Keratinocyte (primary cell): Measurements from ENCODE around the gene CLMN. TPM values are rescaled to one million over a fixed set of nuclear protein-coding genes. Genes with fewer than 3 reads are reported as not detected.

Source experiments
- DNase-seq: peaks from one replicate; pipeline ENCODE4 v3.0.0-alpha.2; 2011; ENCODE audit warnings: low read depth, missing footprints, low spot score
- FAIRE-seq: peaks from 2 replicates; lab custom pipeline; 2011; peaks lifted over from hg19 to GRCh38; lab: Jason Lieb, UNC
- H2AFZ ChIP-seq: 2 replicates; pipeline ENCODE4 v1.6.0; 2012; ENCODE audit warnings: low read length, control low read depth, inconsistent platforms; ENCODE audit not compliant: control insufficient read depth
- H3K27ac ChIP-seq: 2 replicates; pipeline ENCODE4 v1.5.1; 2011; ENCODE audit warnings: low read length; ENCODE audit not compliant: control insufficient read depth, insufficient read depth
- H3K27me3 ChIP-seq: 3 replicates; pipeline ENCODE4 v1.6.0; 2011; ENCODE audit warnings: low read length; ENCODE audit not compliant: control insufficient read depth, insufficient read depth; ENCODE audit errors: extremely low read depth
- H3K36me3 ChIP-seq, 2 experiments: 2 replicates in 1 of 2; 3 replicates in 1 of 2; pipeline ENCODE4 v1.5.1; 2011; ENCODE audit warnings: low read length in 2 of 2, mild to moderate bottlenecking in 1 of 2; ENCODE audit not compliant: control insufficient read depth in 2 of 2, insufficient read depth in 2 of 2; ENCODE audit errors: extremely low read depth in 1 of 2
- H3K4me1 ChIP-seq: 3 replicates; pipeline ENCODE4 v1.5.1; 2011; ENCODE audit warnings: low read length; ENCODE audit not compliant: control insufficient read depth, insufficient read depth; ENCODE audit errors: extremely low read depth
- H3K4me2 ChIP-seq: 3 replicates; pipeline ENCODE4 v1.6.0; 2011; ENCODE audit warnings: low read depth, low read length; ENCODE audit not compliant: control insufficient read depth, insufficient read depth; ENCODE audit errors: extremely low read depth
- H3K4me3 ChIP-seq, 3 experiments: fragments of 200-600 bp in 1 of 3; sonication (generic) in 1 of 3; 2 replicates in 2 of 3; 3 replicates in 1 of 3; pipeline ENCODE4 v1.5.1; 2011 to 2016; ENCODE audit warnings: low read length in 3 of 3, mild to moderate bottlenecking in 3 of 3, control low read depth in 2 of 3, inconsistent platforms in 1 of 3, low read depth in 1 of 3, mixed read lengths in 1 of 3, mixed run types in 1 of 3, moderate library complexity in 1 of 3; ENCODE audit not compliant: control insufficient read depth in 2 of 3, insufficient read depth in 2 of 3; ENCODE audit errors: extremely low read depth in 1 of 3
- H3K79me2 ChIP-seq: 2 replicates; pipeline ENCODE4 v1.6.0; 2012; ENCODE audit warnings: low read length; ENCODE audit not compliant: control insufficient read depth, insufficient read depth
- H3K9ac ChIP-seq: 3 replicates; pipeline ENCODE4 v1.6.0; 2011; ENCODE audit warnings: low read length; ENCODE audit not compliant: control insufficient read depth, insufficient read depth; ENCODE audit errors: extremely low read depth
- H3K9me1 ChIP-seq: 3 replicates; pipeline ENCODE4 v1.6.0; 2011; ENCODE audit warnings: low read length; ENCODE audit not compliant: control insufficient read depth, insufficient read depth; ENCODE audit errors: extremely low read depth
- H3K9me3 ChIP-seq: 2 replicates; pipeline ENCODE4 v1.5.1; 2012; ENCODE audit warnings: low read depth, low read length; ENCODE audit not compliant: control insufficient read depth
- H4K20me1 ChIP-seq: 3 replicates; pipeline ENCODE4 v1.6.0; 2011; ENCODE audit warnings: low read length; ENCODE audit not compliant: control insufficient read depth, insufficient read depth; ENCODE audit errors: extremely low read depth
- CTCF ChIP-seq, 3 experiments: IDR thresholded peaks in 1 of 3; conservative IDR thresholded peaks in 1 of 3; optimal IDR thresholded peaks in 1 of 3; 2 replicates in 2 of 3; 3 replicates in 1 of 3; pipeline versions ENCODE3 to v1.5.1; 2011; ENCODE audit warnings: low read length in 3 of 3, mild to moderate bottlenecking in 3 of 3, moderate library complexity in 2 of 3, control low read depth in 1 of 3, inconsistent platforms in 1 of 3; ENCODE audit not compliant: insufficient read depth in 2 of 3; ENCODE audit errors: extremely low read depth in 1 of 3
- EZH2 ChIP-seq: IDR thresholded peaks from one replicate; pipeline ENCODE4 v1.6.1; 2012; ENCODE audit warnings: inconsistent platforms, mild to moderate bottlenecking, low read length, moderate library complexity
- dilution Hi-C: fragments of 300-500 bp; cut with MboI; formaldehyde crosslinking; loops from one replicate; pipeline ENCODE4 v1.7.0; 2020; ENCODE audit warnings: low sequenced_read_pairs; ENCODE audit not compliant: extremely low pct_ligation_motif_present
- polyA plus RNA-seq, 5 experiments: library from polyadenylated mRNA; depleted of rRNA in 3 of 5; stranded (reverse) in 3 of 5; stranded (forward) in 1 of 5; unstranded in 1 of 5; fragments of >200 nt; gene quantifications; 1 replicate in 1 of 5; 2 replicates in 3 of 5; 3 replicates in 1 of 5; pipeline versions ENCODE4 v1.2.1 to v1.2.3, GENCODE V29; 2011 to 2012; ENCODE audit warnings: missing spikeins in 2 of 5, low read depth in 1 of 5, low replicate concordance in 1 of 5

CLMN gene
- polyA plus RNA-seq, 1 donor (not counting 4 experiments of a cell fraction or from before 2014, with no cell fraction given): 6.1 TPM

GRCh38 chr14:95141684-95142083 lies 178.0 kb downstream of the CLMN start:
- no peaks in the 10 kb centered on the region for H3K9me1 ChIP-seq
- no peak for DNase-seq
- peaks cover 79% of the 10 kb centered on the region for H3K79me2 ChIP-seq
- no peaks in the 10 kb centered on the region for H3K36me3 ChIP-seq
- no peak overlapping the region for H3K4me3 ChIP-seq
- H2AFZ ChIP-seq: no peak overlapping the region
- no peak overlapping the region for H3K4me2 ChIP-seq
- H3K4me1 ChIP-seq: peaks cover 17% of the 10 kb centered on the region
- no peak overlapping the region for H3K27ac ChIP-seq
- no peak for FAIRE-seq
- H4K20me1 ChIP-seq: no peaks in the 10 kb centered on the region
- H3K9me3 ChIP-seq: no peaks in the 10 kb centered on the region
- H3K27me3 ChIP-seq: no peaks in the 10 kb centered on the region
- TF ChIP-seq EZH2 (no peak), CTCF (optimal IDR thresholded peaks at IDR 0.05 in 1 of 3, IDR thresholded peaks at IDR 0.05 in 1 of 3, conservative IDR thresholded peaks at IDR 0.05 in 1 of 3; ENCODE audit: extremely low read depth in 1 of 3, insufficient read depth in 2 of 3, low read length in 3 of 3) (no peak)
- dilution Hi-C loops: no loop called here
- no peak overlapping the region for H3K9ac ChIP-seq

- Histone ChIP-seq H3K4me2 (no peak overlapping the region), H3K79me2 (peaks cover 81% of the 10 kb centered on the region), H3K4me1 (peaks cover 11% of the 10 kb centered on the region), H3K9me3 (no peaks in the 10 kb centered on the region), H4K20me1 (no peaks in the 10 kb centered on the region), H2AFZ (no peak overlapping the region), H3K9me1 (no peaks in the 10 kb centered on the region), H3K27ac (peak overlapping the region; percentile 19), H3K9ac (no peak overlapping the region), H3K36me3 (no peaks in the 10 kb centered on the region), H3K4me3 (no peak overlapping the region), H3K27me3 (no peaks in the 10 kb centered on the region)
- DNase-seq (no peak), FAIRE-seq (no peak)
- TF ChIP-seq CTCF (optimal IDR thresholded peaks at IDR 0.05 in 1 of 3, IDR thresholded peaks at IDR 0.05 in 1 of 3, conservative IDR thresholded peaks at IDR 0.05 in 1 of 3; ENCODE audit: extremely low read depth in 1 of 3, insufficient read depth in 2 of 3, low read length in 3 of 3) (no peak), EZH2 (no peak)
- dilution Hi-C loops: no loop called here
Measured at GRCh38 chr14:95140060-95140858, 179.4 kb downstream of the CLMN start.
